ENCODE results near the gene FAM124A. TPM values are rescaled to one million over a fixed set of nuclear protein-coding genes. Genes with fewer than 3 reads are reported as not detected.

FAM124A gene
- total and polyA plus RNA-seq, 9 donors, result 0.48 to 8.8 (median 1.9) TPM

GRCh38 chr13:51318876-51319275 is 96.7 kb downstream of the FAM124A start:
- DNase-seq, result no peak
- no peaks in the 10 kb centered on the region for H3K27me3 ChIP-seq
- no peaks in the 10 kb centered on the region for H3K36me3 ChIP-seq
- 88 to 92% (median 91%) methylated on average over 3 of the region's 3 CpGs for WGBS, 3 donors
- no peak overlapping the region for H3K4me3 ChIP-seq
- H3K4me1 ChIP-seq (ENCODE audit: insufficient read depth), result peaks cover 2% of the 10 kb centered on the region
- no peak for TF ChIP-seq CTCF (IDR thresholded peaks at IDR 0.05)
- intact Hi-C loops (cut with DNase I), result no loop called here
- H3K27ac ChIP-seq, result no peak overlapping the region
- H3K9me3 ChIP-seq, result no peaks in the 10 kb centered on the region

GRCh38 chr13:51321836-51322235 is 99.6 kb downstream of the FAM124A start:
- H3K36me3 ChIP-seq, result no peaks in the 10 kb centered on the region
- no peak for TF ChIP-seq CTCF (IDR thresholded peaks at IDR 0.05)
- no peak for TF ChIP-seq POLR2A (IDR thresholded peaks at IDR 0.05)
- no peak for TF ChIP-seq EP300 (IDR thresholded peaks at IDR 0.05)
- H3K4me3 ChIP-seq, result no peak overlapping the region
- no peak overlapping the region for H3K27ac ChIP-seq
- intact Hi-C loops (cut with DNase I), result no loop called here
- 69 to 81% (median 78%) methylated on average over 2 of the region's 2 CpGs for WGBS, 3 donors
- H3K4me1 ChIP-seq (ENCODE audit: insufficient read depth), result no peaks in the 10 kb centered on the region
- no peak for DNase-seq
- H3K9me3 ChIP-seq, result no peaks in the 10 kb centered on the region
- no peaks in the 10 kb centered on the region for H3K27me3 ChIP-seq

GRCh38 chr13:51322826-51323225 is 100.6 kb downstream of the FAM124A start:
- H3K4me3 ChIP-seq, result no peak overlapping the region
- WGBS, 3 donors, result 76 to 94% (median 76%) methylated on average over 3 of the region's 3 CpGs
- no peaks in the 10 kb centered on the region for H3K4me1 ChIP-seq (ENCODE audit: insufficient read depth)
- no peaks in the 10 kb centered on the region for H3K9me3 ChIP-seq
- no peak overlapping the region for H3K27ac ChIP-seq
- intact Hi-C loops (cut with DNase I), result no loop called here
- no peaks in the 10 kb centered on the region for H3K36me3 ChIP-seq
- no peak for DNase-seq
- no peaks in the 10 kb centered on the region for H3K27me3 ChIP-seq
- TF ChIP-seq CTCF (IDR thresholded peaks at IDR 0.05) (no peak), EP300 (IDR thresholded peaks at IDR 0.05) (no peak), POLR2A (IDR thresholded peaks at IDR 0.05) (no peak)

- no peak for DNase-seq
- H3K36me3 ChIP-seq, result no peaks in the 10 kb centered on the region
- H3K9me3 ChIP-seq, result no peaks in the 10 kb centered on the region
- WGBS, 3 donors, result 66 to 83% (median 76%) methylated on average over 5 of the region's 5 CpGs
- no peak overlapping the region for H3K27ac ChIP-seq
- no peaks in the 10 kb centered on the region for H3K27me3 ChIP-seq
- no peaks in the 10 kb centered on the region for H3K4me1 ChIP-seq (ENCODE audit: insufficient read depth)
- intact Hi-C loops (cut with DNase I), result no loop called here
- TF ChIP-seq CTCF (IDR thresholded peaks at IDR 0.05) (no peak), POLR2A (IDR thresholded peaks at IDR 0.05) (no peak), EP300 (IDR thresholded peaks at IDR 0.05) (no peak)
- H3K4me3 ChIP-seq, result no peak overlapping the region
Observed at GRCh38 chr13:51323824-51324511, 101.8 kb downstream of the FAM124A start.

Measured in ovary (tissue), 9 donors.